GDM1 (cell line): ENCODE measurements around the gene ELF1.
"Not testable (repeated sequence)": the region's sequence is repeated elsewhere in the genome, so short reads cannot be mapped to it uniquely, and the experiment has no call there.

Experiments
- DNase-seq: peaks from one replicate; lab custom pipeline; 2025; lab: John Stamatoyannopoulos, UW

ELF1 gene

DNA sequence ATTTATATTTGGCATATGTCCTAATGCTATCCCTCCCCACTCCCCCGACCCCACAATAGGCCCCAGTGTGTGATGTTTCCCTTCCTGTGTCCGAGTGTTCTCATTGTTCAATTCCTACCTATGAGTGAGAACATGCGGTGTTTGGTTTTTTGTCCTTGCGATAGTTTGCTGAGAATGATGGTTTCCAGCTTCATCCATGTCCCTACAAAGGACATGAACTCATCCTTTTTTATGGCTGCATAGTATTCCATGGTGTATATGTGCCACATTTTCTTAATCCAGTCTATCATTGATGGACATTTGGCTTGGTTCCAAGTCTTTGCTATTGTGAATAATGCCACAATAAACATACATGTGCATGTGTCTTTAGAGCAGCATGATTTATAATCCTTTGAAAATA is 23.3 kb upstream of the ELF1 start:
- DNase-seq, result not testable (repeated sequence)

DNA sequence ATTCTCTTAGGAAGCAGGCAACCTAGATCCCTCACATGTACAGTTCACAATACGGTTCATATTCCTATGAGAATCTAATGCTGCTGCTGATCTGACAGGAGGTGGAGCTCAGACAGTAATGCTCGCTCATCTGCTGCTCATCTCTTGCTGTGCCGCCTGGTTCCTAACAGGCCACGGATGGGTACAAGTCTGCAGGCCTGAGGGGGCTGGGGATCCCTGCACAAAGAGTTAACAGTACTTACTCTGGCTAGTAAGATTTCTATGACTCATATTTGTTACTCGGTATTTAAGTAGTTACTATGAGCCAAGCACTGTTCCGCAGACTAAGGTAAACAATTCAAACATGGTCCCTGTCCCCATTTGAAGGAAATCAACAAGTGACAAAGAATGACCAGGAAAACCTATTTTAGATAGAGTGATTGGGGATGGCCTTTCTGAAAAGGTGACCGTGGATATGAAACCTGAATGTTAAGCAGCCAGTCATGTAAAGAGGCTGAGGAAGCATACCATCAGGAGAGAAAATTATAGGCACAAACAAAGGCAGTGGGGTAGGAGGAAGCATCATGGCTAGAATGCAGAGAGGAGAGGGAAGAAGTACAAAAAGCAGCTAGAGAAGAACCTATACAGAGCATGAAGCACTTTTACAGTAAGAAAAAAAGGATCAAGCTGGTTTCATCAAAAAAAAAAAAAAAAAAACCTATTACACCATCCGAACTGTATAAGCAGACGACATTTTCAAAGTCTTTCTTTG is 21.6 kb upstream of the ELF1 start:
- no peak for DNase-seq

DNA sequence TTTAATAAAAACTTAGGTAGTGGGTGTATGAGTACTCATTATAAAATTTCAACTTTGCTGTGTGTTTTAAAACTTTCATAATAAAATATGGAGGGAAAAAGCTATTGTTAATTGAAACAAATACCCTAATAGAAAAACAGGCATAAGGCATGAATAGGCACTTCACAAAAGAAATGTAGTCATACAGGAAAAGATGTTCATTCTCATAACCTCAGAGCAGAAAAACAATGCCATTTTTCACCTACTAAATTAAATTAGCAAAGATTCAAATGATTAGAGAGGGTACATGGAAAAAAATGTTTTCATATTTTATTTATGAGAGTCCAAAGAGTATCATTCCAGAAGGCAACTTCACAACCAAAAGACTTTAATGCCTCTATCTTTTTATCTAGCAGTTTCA is 20.6 kb upstream of the ELF1 start:
- no peak for DNase-seq

DNA sequence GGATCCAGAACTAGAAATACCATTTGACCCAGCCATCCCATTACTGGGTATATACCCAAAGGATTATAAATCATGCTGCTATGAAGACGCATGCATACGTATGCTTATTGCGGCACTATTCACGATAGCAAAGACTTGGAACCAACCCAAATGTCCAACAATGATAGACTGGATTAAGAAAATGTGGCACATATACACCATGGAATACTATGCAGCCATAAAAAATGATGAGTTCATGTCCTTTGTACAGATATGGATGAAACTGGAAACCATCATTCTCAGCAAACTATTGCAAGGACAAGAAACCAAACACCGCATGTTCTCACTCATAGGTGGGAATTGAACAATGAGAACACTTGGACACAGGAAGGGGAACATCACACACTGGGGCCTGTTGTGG is 17.4 kb upstream of the ELF1 start:
- DNase-seq, result not testable (repeated sequence)

DNA sequence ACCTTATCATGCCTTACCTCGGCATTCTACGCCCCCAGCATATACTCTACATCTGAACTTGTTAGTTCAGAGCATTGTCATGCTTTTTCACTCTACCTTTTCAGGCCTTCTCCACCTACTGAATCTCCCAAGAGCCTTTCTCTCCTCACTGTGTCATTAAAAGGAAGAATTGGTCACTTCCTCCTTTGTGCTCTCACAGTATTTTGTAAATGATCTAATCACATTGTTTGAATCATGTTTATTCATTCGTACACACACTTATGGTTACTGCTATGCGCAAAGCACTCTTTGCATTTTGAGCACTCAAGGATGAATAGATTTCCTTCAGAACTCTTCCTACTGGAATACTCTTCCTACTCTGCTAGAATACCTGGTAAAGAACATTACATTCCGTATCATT is 15.8 kb upstream of the ELF1 start:
- no peak for DNase-seq

DNA sequence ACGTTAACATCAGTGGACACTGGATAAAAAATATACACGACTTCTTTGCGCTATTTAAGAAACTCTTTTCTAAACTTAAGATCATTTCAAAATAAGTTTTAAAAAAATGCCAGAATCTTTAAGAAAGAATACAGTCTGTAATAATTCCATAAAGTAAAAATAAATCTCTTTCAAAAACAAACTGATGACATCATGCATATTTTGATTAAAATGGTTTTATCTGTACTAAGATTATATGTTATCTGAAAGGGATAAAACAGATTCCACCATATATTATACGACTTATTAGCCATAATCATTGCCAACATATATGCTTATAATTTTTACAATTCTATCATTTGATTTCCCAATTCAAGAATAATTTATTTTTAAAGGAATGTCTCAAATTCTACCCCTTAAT is 15.3 kb upstream of the ELF1 start:
- DNase-seq, result no peak

DNA sequence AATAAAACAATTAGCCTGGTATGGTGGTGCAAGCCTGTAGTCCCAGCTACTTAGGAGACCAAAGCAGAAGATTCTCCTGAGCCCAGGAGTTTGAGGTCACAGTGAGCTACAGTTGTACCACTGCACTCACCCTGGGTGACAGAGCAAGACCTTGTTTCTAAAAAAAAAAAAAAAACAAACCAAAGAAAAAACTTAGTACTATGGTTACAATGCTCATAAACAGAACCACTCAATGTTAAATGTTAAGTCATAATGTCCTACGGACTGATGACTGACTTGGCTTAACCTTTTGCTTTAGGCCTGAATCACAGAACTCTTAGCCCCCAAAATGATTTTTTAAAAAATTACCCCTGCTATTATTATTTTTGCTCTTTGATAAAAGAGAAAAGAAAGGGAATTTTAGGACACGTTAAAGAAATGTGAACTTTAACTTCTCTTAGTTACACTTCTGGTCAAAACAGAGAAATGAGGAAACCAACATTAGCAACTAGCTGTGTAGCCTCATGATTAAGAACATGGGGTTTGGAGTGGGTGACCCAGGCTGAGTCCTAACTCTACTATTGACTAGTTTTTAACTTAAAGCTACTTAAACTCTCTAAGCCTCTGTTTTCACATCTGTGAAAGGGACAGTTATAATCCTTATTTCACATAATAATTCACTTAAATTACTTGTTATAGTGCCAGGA is 13.7 kb upstream of the ELF1 start:
- DNase-seq, result no peak

DNA sequence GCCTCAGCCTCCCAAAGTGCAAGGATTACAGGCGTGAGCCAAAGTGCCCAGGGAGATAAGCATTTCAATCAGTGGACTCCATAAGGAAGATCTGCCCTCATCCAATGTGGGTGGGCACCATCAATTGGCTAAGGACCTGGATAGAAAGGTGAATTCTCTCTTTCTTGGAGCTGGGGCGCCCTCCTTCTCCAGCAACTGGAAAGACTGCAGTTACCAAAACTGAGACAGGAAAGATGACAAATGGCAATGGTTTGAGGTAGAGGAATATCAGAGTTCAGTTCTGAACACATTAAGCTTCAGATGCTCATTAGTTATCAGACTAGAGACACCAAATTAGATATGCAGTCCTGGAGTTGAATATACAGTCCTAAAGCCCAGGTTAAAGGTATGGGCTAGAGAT is 10.5 kb upstream of the ELF1 start:
- peak; percentile 42 for DNase-seq

DNA sequence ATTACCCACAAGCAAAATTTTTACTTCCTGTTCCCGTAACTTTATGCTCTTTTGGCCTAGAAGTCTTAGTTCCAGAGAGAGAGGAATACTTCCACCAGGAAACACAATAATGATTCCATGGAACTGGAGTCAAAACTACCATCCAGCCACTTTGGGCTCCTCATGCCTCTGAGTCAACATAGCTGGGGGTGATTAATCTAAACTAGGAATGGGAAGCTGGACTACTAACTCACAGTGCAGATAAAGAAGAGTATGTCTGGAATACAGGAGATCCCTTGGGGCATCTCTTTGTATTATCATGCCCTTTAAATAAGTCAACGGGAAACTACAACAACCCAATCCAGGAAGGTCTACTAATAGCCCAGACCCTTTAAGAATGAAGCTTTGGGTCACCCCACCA is 8.9 kb upstream of the ELF1 start:
- no peak for DNase-seq

DNA sequence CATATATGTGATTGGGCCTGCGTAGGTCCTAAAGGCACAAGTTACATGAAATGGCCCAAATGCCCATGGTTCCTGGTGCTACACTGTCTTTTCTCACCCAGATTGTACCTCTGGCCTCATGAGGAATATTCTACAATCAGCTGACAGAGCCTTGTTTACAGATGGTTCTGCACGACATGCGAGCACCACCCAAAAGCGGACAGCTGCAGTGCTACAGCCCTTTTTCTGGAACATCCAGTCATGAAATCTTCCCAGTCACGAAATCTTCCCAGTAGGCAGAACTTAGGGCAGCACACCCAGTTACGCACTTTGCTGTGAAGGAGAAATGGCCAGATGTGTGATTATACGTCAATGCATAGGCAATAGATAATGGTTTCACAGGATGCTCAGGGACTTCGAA is 7.7 kb upstream of the ELF1 start:
- DNase-seq, result no peak

DNA sequence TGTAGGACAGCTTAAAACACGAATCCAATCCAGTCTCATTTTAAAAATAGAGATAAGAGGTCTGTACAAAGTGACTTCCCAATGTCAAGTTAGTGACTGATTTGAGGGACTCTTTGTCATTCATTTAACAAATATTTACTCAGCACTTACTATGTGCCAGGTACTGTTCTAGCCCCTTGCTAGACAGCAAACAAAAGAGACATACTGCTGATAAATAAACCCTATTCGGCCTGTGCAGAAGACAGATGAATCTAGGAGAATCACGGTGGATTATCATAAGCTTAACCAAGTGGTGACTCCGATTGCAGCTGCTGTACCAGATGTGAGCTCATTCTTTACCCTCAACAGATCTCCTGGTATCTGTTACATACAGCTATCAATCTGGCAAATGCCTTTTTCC is 6.4 kb upstream of the ELF1 start:
- DNase-seq, result no peak

DNA sequence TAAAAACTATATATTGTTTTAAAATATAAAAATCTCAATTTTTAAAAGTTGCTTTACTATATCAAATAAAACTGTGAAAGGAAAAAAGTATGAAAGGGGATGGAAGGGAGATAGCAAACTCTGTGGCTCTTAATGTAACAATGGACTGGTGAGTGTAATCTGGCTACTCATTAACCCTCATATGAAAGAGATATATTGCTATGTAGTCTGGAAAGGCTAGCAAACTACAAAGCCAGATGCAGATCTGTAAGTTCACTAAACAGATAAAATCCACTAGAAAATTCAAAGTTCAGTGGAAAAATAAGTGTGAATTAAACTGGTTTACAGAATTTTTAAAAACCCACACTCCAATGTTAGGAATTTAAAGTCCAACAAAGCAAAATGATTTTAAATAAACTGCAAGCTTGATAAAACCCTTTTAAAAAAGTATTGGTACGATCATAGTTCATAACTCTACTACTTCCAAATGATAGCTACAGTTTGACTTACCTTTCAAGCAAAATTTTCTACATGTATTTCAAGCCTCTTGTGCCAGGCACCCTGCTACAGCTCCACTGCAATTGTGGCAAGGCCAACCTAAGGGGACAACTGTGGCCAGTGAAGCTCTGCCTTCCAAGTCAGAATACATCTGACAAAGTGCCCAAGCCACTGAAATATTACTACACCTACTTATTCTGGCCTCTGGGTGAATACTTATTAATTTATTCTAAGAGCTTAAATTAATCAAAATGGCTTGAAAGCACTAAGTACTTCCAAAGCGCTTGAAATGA is 647 bp upstream of the ELF1 start:
- no peak for DNase-seq

DNA sequence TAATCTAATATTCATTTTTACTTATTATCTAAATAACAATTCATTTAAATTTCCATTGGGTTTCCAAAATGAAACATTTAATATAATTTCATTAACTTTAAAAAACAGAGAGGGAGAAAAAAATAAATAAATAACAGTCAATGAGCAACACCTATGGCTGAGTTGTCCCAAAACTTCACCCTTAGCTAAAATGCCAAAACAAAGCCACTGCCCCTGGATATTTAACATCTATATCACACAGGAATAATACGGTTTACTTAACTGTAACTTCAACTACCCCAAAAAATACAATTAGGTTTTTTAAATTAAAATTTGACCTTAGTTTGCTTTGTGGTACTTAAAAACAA is 541 bp downstream of the ELF1 start:
- no peak for DNase-seq

DNA sequence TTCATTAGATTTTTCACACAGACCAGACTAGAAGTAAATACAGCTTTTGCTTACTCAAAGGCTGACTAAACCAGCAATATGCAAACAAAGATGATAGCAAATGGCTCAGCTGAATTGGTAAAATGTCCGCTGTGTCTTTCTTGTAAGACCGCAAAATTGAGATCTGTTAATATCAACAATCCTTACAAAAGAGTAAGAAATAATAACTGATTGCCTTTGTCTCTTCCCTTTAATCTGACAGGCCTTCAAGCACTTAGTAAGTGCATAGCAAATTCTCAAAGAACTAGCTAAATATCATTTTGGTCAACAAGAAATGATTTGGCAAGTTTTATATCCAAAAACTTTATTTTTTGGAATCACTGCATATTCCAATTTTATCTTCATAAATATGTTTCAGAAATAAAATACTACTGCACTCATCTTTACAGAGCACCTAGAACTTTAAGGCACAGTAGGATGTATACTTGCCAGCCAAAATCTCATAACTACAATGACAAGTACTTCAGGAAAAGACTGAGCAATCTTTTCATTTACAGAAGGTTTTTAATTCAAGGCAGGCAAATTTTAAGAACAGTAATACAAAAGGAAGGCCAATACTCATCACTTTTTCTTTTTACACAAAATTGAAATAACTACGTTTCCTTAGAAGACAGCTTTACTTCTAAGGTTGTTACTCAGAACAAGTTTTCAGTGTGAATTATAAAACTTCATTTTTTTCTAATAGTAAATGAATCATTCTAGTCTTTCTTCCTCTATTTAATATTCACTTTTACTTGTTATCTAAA is 1.1 kb downstream of the ELF1 start:
- no peak for DNase-seq

DNA sequence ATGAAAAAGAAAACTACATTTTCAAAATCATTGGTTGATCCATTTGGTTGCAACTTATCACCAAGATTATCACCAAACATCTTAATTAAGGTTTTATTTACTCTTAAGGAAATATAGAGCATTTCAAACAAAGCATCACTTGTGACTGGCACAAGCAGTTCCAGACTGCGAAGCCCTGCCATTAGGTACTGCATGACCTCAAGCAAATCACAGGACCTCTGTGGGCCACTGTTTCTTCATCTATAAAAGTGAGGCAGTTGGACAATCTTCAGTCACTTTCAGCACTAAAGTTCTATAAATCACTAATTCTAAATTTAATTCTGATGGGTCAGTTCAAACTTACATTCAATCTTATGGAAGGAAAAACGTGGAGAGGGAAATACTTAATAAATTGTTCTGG is 2.0 kb downstream of the ELF1 start:
- no peak for DNase-seq

DNA sequence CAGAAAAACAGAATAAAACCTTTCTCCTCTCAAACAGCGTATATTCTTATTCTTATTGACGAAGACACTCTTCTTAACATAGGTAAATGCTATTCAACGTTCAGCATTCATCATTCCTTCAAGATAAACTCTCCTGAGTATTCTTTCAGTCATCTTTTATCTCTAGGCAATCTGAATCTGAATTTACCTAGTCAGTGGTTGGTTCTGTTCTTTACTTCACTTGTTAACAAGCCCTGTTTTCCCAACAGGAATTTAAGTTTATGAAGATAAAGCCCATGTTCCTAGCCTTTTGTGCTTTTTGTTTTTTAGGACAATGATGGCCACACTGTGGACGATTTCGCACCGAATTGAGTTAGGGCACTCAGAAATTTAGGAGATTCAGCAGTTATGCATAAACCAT is 3.2 kb downstream of the ELF1 start:
- no peak for DNase-seq

DNA sequence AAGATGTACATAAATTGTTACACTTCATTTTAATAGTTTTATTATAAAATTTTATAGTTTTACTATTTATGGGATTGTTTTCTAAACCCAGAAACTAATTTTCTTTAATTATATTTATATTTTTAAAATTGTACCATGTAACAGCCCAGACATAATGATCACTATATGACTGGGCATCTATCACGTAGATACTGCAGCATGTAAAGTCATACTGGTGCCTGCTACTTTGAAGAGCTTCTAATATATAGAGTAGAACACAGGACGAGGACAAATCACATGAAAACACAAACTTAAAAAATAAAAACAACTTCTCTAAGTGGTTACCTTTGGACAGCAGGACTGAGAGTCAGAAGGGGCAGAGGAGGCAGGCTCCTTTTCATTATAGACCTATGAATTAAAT is 5.3 kb downstream of the ELF1 start:
- DNase-seq, result no peak

DNA sequence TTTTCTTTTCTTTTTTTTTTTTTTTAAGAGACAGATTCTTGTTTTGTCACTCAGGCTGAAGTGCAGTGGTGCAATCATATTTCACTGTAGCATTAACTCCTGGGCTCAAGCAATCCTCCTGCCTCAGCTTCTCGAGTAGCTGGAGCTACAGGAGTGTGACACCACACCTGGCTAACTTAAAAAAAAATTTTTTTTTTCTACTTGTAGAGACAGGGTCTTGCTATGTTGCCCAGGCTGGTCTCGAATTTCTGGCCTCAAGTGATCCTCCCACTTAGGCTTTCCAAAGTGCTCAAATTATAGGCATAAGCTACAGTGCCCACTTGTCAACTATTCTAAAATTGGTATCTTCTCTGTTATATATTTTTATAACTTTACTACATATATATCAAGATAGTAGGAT is 6.6 kb downstream of the ELF1 start:
- DNase-seq, result no peak

DNA sequence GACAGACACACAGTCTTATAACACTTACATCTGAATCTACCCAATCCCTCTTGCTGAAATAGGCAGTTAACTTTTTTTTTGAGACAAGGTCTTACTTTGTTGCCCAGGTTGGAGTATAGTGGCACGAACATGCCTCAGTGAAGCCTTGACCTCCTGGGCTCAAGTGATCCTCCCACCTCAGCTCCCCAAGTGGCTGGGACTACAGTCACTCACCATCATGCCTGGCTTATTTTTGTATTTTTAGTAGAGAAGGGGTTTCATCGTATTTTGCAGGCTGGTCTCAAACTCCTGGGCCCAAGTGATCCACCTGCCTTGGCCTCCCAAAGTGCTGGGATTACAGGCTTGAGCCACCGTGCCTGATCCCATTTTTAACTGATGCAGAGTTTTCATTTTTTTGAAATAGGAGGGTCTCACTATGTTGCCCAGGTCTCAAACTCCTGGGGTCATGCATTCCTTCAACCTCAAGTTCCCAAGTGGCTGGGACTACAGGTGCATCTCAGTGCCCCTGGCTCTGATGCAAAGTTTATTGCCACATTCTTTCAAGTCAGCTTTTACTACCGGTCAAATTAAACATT is 7.6 kb downstream of the ELF1 start:
- no peak for DNase-seq

DNA sequence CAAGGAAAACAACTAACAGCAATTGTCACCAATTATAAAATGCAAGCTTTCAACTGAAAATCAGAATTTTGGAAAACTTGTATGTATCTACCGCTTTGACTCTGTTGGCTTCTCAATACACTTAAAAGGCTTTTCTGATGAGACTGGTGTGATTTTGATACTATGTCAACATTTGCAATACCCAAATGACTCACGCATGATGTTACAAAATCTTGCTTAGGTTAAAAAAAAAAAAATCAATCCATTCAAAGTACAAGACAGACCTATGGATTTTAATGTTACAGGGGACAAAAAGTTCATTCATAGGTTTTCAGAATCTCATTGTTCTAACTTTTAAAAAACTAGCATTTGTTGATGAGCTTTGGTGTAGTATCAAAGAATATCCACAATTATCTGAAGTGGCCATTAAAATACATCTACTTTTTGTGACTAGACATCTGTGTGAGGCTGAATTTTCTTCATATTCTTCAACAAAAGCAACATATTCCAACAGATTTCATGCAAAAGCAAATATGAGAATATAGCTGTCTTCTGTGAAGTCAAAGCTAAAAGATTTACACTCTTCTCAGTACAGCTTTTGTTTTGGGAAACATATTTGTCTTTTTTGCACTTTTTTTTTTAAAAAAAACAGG is 10.7 kb downstream of the ELF1 start:
- DNase-seq, result no peak

DNA sequence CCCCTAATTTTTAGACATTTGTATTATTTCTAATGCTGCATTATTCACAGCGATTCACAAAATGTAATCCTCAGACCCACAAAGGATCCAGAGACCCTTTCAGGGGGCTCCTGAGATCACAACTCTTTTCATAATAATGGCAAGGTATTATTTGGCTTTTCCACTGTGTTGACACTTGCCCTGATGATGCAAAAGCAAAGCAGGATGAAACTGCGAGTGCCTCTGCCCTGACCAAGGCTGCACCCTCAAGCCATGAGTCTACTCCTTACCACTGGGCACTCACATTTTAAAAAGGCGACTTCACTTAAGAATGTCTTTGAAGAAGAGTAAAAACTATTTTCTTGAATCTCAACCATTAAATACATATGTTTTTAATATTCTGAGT is 11.4 kb downstream of the ELF1 start:
- no peak for DNase-seq
